Hippocampal formation (tissue), 2 donors: ENCODE measurements around the gene CAMK1G.

Experiments
- DNase-seq, 2 donors: peaks; one replicate each; lab custom pipeline; 2025; lab: John Stamatoyannopoulos, UW

CAMK1G gene

GRCh38 chr1:209565759-209566678 is 17.5 kb upstream of the CAMK1G start:
- peak; percentile 66 to 83 for DNase-seq

- no peak for DNase-seq
These were observed 15.8 kb upstream of the CAMK1G start for GRCh38 chr1:209567698-209568175.

GRCh38 chr1:209569455-209570207 is 13.9 kb upstream of the CAMK1G start:
- peak; percentile 51 to 56 for DNase-seq

GRCh38 chr1:209570743-209571142 is 12.8 kb upstream of the CAMK1G start:
- no peak for DNase-seq

GRCh38 chr1:209576392-209577197 is 6.9 kb upstream of the CAMK1G start:
- DNase-seq = peak; percentile 53 to 75

GRCh38 chr1:209577346-209577745 is 6.2 kb upstream of the CAMK1G start:
- no peak for DNase-seq

- DNase-seq = no peak
These were observed 2.9 kb upstream of the CAMK1G start for GRCh38 chr1:209580577-209580976.

GRCh38 chr1:209584231-209584672 is 738 bp downstream of the CAMK1G start:
- no peak for DNase-seq

- DNase-seq = no peak
These were observed 1.7 kb downstream of the CAMK1G start for GRCh38 chr1:209585197-209585596.

- DNase-seq = peak; percentile 45 to 47
These were observed 2.2 kb downstream of the CAMK1G start for GRCh38 chr1:209585672-209586071.

- DNase-seq = no peak
These were observed 2.8 kb downstream of the CAMK1G start for GRCh38 chr1:209586221-209586740.

GRCh38 chr1:209587789-209588188 is 4.3 kb downstream of the CAMK1G start:
- no peak for DNase-seq

GRCh38 chr1:209589440-209589839 is 5.9 kb downstream of the CAMK1G start:
- no peak for DNase-seq

GRCh38 chr1:209589863-209590262 is 6.3 kb downstream of the CAMK1G start:
- DNase-seq = peak in 1 of 2 donors; percentile 21

- DNase-seq = peak in 1 of 2 donors; percentile 78
These were observed 6.9 kb downstream of the CAMK1G start for GRCh38 chr1:209590405-209590804.

- no peak for DNase-seq
These were observed 10.2 kb downstream of the CAMK1G start for GRCh38 chr1:209593747-209594146.

- no peak for DNase-seq
These were observed 10.9 kb downstream of the CAMK1G start for GRCh38 chr1:209594440-209594839.

- no peak for DNase-seq
These were observed 11.5 kb downstream of the CAMK1G start for GRCh38 chr1:209595028-209595427.

GRCh38 chr1:209595599-209596285 is 12.2 kb downstream of the CAMK1G start:
- no peak for DNase-seq

- no peak for DNase-seq
These were observed 14.0 kb downstream of the CAMK1G start for GRCh38 chr1:209597499-209597898.

GRCh38 chr1:209598227-209598626 is 14.7 kb downstream of the CAMK1G start:
- no peak for DNase-seq
